Brain microvascular endothelial cell (primary cell): Measurements from ENCODE around the gene FAM222A.

ENCODE experiments used
- DNase-seq: peaks from one replicate; pipeline ENCODE4 v3.0.0-alpha.2; 2020
- H3K27ac ChIP-seq: fragments of 250-450 bp; sonication (Bioruptor Pico); 2 replicates; pipeline ENCODE4 v1.5.1; 2020; ENCODE audit warnings: mild to moderate bottlenecking, moderate library complexity
- H3K27me3 ChIP-seq: fragments of 250-450 bp; sonication (Bioruptor Pico); replicated peaks from 2 replicates; pipeline ENCODE4 v1.5.1; 2020; ENCODE audit warnings: mild to moderate bottlenecking
- H3K36me3 ChIP-seq: fragments of 250-450 bp; sonication (Bioruptor Pico); replicated peaks from 2 replicates; pipeline ENCODE4 v1.5.1; 2020; ENCODE audit warnings: mild to moderate bottlenecking
- H3K4me3 ChIP-seq: 2 replicates; pipeline ENCODE4 v1.5.1; 2011; ENCODE audit warnings: low read depth, mild to moderate bottlenecking, control low read depth, low read length, moderate library complexity
- in situ Hi-C: cut with HindIII; loops from 2 replicates; pipeline ENCODE4 v1.10.0; 2017; ENCODE audit warnings: low sequenced_read_pairs, low pct_ligation_motif_present
- TF ChIP-seq, protein P1 (sequence below): IDR thresholded peaks from 2 replicates; pipeline ENCODE4 v1.5.1; 2011; ENCODE audit warnings: low read depth, mild to moderate bottlenecking, moderate library complexity, low read length, control low read depth, inconsistent platforms; ENCODE audit errors: missing control alignments

The FAM222A gene

GRCh38 chr12:109737631-109738030 lies 24.0 kb downstream of the FAM222A start:
- Histone ChIP-seq H3K27me3 (peaks cover 3% of the 10 kb centered on the region), H3K4me3 (no peak overlapping the region), H3K36me3 (no peaks in the 10 kb centered on the region), H3K27ac (no peak overlapping the region)
- in situ Hi-C loops: no loop called here
- DNase-seq: no peak
- TF ChIP-seq, protein P1, sequence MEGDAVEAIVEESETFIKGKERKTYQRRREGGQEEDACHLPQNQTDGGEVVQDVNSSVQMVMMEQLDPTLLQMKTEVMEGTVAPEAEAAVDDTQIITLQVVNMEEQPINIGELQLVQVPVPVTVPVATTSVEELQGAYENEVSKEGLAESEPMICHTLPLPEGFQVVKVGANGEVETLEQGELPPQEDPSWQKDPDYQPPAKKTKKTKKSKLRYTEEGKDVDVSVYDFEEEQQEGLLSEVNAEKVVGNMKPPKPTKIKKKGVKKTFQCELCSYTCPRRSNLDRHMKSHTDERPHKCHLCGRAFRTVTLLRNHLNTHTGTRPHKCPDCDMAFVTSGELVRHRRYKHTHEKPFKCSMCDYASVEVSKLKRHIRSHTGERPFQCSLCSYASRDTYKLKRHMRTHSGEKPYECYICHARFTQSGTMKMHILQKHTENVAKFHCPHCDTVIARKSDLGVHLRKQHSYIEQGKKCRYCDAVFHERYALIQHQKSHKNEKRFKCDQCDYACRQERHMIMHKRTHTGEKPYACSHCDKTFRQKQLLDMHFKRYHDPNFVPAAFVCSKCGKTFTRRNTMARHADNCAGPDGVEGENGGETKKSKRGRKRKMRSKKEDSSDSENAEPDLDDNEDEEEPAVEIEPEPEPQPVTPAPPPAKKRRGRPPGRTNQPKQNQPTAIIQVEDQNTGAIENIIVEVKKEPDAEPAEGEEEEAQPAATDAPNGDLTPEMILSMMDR: no peak

DNA sequence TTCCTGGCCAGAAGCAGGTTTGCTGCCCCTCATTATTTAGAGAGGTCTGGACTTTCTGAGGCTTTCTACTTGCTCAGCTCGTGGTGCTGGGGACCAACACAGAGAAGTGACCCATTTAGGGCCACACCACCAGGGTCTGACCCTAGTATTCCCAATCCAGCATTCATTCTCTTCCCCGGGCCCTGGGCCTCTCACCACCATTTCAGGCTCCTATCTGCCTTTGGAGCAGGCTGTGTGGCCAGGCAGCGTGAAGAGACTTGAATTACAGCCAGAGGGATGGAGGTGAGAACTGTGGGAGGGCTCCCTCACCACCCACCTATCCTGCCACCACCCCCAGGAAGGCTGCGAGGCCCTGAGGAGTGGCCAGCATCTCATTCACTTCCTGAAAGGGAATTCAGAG lies 24.6 kb downstream of the FAM222A start:
- Histone ChIP-seq H3K27ac (no peak overlapping the region), H3K27me3 (peaks cover 3% of the 10 kb centered on the region), H3K4me3 (no peak overlapping the region), H3K36me3 (no peaks in the 10 kb centered on the region)
- TF ChIP-seq, protein P1: no peak
- no peak for DNase-seq
- in situ Hi-C loops: no loop called here

DNA sequence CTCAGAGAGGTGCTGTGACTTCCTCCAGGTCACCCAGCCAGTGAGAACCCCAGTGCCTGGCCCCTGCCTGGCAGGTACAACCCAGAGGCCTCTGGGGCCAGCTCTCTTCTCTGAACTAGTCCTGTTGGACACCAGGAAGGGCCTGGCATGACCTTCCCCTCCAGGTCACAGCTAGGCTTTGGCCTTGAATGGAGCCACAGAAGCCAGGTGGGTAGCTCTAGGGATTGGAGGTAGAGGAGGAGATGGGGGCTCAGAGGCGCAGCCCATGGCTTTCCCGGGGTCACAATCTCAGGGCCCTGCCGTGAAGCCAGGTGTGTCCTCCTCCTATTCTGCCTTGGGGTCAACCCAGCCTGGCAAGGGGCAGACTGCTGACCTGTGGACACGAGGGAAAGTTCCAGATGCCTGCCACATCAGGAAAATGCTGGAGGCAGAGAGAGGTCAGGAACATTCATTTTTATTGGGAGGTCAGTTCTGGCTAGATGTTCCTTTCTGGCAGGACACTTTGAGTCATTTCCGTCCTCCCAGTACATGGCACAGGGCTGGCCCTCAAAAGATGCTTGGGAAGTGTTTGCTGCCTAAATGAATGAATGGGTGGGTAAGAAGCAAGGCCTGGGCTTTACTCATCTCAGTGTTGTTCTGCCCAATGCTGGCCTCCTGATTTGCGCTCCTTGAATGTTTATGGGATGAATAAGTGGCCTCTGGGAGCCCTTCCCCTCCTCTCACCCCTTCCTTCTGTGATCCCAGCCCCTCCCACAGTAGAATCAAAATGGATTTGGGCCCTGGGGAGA lies 25.4 kb downstream of the FAM222A start:
- in situ Hi-C loops: no loop called here
- H3K36me3 ChIP-seq: no peaks in the 10 kb centered on the region
- H3K4me3 ChIP-seq: no peak overlapping the region
- H3K27ac ChIP-seq: no peak overlapping the region
- TF ChIP-seq, protein P1: no peak
- DNase-seq: no peak
- peaks cover 3% of the 10 kb centered on the region for H3K27me3 ChIP-seq

- peaks cover 3% of the 10 kb centered on the region for H3K27me3 ChIP-seq
Measured at GRCh38 chr12:109739747-109740693, 26.4 kb downstream of the FAM222A start.

DNA sequence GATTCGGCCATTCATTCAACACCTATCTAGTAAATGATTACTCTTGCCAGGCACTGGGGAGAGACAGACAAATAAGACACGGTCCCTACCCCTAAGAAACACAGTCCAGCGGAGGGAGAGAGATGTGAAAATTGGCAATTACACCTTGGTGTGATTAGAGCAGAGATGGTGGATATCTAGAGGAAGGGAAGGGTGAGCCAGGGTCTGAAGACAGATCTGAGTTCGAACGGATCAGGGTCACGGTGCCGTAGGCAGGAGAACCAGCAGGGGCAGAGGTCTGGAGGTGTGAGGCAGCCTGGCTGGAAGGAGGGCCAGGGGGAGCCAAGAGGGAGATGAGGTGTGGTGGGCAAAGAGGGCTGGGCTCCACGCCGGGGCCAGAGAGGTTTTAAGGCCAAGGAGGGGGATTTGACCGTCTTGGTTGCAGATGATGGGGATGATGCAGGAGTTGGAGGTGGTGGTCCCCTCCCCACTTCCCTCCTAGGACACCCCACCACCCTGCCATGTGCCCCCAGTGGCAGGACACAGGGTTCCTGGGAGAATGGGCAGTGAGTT lies 27.1 kb downstream of the FAM222A start:
- DNase-seq: no peak
- H3K36me3 ChIP-seq: no peaks in the 10 kb centered on the region
- H3K4me3 ChIP-seq: no peak overlapping the region
- TF ChIP-seq, protein P1: no peak
- in situ Hi-C loops: no loop called here
- peaks cover 3% of the 10 kb centered on the region for H3K27me3 ChIP-seq
- no peak overlapping the region for H3K27ac ChIP-seq

More at GRCh38 chr12:109739747-109740693, 26.4 kb downstream of the FAM222A start:
- Histone ChIP-seq H3K4me3 (no peak overlapping the region), H3K36me3 (no peaks in the 10 kb centered on the region), H3K27ac (no peak overlapping the region)
- in situ Hi-C loops: no loop called here
- TF ChIP-seq, protein P1: peak; percentile 49
- DNase-seq: no peak
